ENCODE results near the gene NPFFR1.

NPFFR1 gene

GRCh38 chr10:70315276-70315675, 31.5 kb upstream of the NPFFR1 start:
- no peak for DNase-seq (ENCODE audit: low spot score)
- Histone ChIP-seq H3K27ac (no peak overlapping the region), H3K4me3 (no peak overlapping the region)
- TF ChIP-seq CTCF (IDR thresholded peaks at IDR 0.05) = no peak

GRCh38 chr10:70312972-70313371, 29.2 kb upstream of the NPFFR1 start:
- Histone ChIP-seq H3K27ac (no peak overlapping the region), H3K4me3 (no peak overlapping the region)
- no peak for DNase-seq (ENCODE audit: low spot score)
- TF ChIP-seq CTCF (IDR thresholded peaks at IDR 0.05) = no peak

GRCh38 chr10:70312249-70312648, 28.4 kb upstream of the NPFFR1 start:
- Histone ChIP-seq H3K4me3 (no peak overlapping the region), H3K27ac (no peak overlapping the region)
- no peak for TF ChIP-seq CTCF (IDR thresholded peaks at IDR 0.05)
- DNase-seq (ENCODE audit: low spot score) = no peak

- Histone ChIP-seq H3K4me3 (no peak overlapping the region), H3K27ac (no peak overlapping the region)
- no peak for DNase-seq (ENCODE audit: low spot score)
- TF ChIP-seq CTCF (IDR thresholded peaks at IDR 0.05) = no peak
Measured at GRCh38 chr10:70311698-70312097, 27.9 kb upstream of the NPFFR1 start.

- no peak for DNase-seq (ENCODE audit: low spot score)
- Histone ChIP-seq H3K4me3 (no peak overlapping the region), H3K27ac (no peak overlapping the region)
- no peak for TF ChIP-seq CTCF (IDR thresholded peaks at IDR 0.05)
Measured at GRCh38 chr10:70309661-70310060, 25.9 kb upstream of the NPFFR1 start.

- no peak for DNase-seq (ENCODE audit: low spot score)
- H3K27ac ChIP-seq = no peak overlapping the region
- TF ChIP-seq CTCF (IDR thresholded peaks at IDR 0.05) = no peak
Measured at GRCh38 chr10:70308121-70309060, 24.6 kb upstream of the NPFFR1 start.

More at GRCh38 chr10:70308121-70309060, 24.6 kb upstream of the NPFFR1 start:
- H3K4me3 ChIP-seq = no peak overlapping the region

Measured in coronary artery (tissue), 2 donors.